T-helper 22 cell (primary cell): ENCODE data around the gene GAS7.

Experiments used
- DNase-seq: peaks from one replicate; pipeline ENCODE4 v3.0.0-alpha.2; 2020; ENCODE audit warnings: low read depth

GAS7 gene

GRCh38 chr17:10135539-10136257, 62.7 kb downstream of the GAS7 start:
- no peak for DNase-seq

GRCh38 chr17:10130677-10131076, 67.7 kb downstream of the GAS7 start:
- no peak for DNase-seq

- DNase-seq: no peak
Measured at GRCh38 chr17:10130263-10130662, 68.1 kb downstream of the GAS7 start.

DNA sequence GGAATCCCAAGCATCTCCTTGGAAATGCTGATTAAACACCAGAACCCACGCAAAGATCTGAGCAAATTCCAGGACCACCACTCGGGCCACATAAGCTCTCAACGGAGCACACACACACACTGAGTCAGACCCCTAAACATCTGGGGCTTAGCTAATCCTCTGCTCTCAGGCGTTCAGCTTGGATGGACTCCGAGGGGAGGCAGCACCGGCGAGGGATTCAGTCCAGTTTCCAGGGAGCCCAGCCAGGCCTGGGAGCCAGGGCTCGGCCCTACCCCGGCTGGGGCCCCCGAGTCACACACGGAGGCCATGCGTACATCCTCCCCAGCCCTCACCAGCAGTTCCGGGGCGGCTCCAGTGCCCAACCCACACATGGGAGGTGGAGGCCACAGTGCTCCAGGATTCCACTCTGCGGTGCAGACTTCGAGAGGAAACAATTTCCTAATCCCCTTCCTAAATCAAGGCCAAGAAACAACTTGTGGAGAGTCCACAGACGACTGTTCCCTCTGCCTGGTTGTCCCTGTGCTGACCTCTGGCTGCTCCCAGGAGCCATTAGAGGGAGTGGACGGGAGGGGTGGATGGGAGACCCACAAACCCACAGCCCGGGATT, 70.5 kb downstream of the GAS7 start:
- no peak for DNase-seq

DNA sequence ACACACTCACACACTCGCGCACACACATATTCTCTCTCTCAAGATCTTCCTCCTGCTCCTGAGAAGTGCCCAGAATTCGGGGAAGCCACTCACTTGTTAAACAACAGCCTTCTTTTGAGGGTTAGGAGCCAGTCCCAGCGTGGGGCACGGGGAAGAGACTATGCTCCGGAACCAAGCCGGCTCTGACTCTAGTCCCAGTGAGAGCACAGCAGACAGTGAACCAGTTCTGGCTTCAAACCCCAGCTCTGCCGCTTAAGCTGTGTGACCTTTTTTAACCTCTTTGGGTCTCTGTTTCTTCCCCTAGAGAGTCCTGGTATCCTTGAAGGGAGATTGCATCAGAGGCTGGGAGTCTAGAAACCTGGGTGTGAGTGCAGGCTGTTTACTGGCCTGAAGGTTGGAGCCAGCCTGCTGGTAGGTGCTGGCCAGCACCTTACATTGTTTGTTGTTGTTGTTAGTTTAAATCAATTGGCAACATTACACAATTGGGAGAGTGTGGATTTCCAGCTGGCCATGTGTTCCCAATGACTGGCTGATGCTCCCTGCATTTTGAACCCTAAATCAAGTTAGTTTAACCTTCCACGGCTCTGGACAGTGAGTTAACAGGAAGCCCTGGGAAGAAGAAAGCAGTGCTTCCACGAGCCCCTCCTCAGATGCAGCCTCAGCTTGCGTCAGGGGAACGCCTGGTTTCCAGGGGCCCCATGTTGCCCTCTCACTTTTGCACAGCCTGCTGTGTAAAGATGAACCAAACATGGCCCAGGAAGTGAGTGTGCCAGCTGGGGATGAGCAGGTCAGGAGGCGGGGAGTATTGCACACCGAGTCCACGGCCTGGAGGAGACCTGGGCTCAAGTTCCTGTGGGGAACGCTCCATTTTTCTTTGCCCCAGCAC, 71.5 kb downstream of the GAS7 start:
- DNase-seq: no peak

DNA sequence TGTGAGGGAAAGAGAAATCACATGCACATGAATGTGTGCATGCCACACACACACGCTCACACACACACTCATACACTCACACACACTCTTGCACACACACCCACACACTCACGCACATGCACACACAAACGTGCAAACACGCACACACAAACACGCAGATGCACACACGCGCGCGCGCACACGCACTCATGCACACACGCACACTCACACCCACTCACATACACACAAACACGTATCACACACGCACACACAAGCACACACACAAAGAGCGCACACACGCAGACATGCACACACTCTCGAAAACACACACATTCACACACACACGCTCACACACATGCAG, 72.2 kb downstream of the GAS7 start:
- DNase-seq: no peak

DNA sequence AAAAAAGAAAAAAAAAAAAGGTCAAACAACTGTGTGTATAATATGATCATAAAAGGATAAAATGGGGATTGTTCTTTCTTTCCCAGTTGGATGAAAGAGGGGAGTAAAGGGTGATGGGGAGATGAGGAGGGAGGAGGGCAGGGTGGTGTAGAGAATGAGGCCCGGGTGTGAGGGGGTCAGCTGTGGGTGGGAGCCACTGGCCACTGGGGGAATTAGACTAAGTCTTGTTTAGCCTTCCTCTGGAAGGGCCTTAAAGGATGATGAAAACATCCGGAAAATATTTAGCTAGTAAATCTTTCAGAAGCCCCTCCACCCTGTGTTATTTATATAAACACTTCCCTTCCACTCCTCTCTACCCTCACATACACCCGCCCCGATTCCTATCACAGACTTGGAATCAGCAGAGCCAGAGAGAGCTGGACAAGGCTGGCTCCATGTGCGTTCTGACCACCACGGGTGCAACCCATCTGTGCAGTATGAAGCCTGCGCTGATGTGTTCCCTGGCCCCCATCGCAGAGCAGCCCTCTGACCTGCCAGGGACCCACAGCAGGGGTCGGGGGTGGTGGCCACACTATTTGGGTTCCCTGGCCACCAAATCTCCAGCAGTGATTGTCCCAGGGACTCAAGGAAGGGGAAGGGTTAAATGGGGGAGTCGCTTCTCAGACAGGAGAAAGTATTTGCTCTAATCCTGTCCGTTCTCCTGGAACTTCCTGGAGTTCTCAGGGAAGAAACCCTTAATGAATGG, 72.7 kb downstream of the GAS7 start:
- DNase-seq: no peak

DNA sequence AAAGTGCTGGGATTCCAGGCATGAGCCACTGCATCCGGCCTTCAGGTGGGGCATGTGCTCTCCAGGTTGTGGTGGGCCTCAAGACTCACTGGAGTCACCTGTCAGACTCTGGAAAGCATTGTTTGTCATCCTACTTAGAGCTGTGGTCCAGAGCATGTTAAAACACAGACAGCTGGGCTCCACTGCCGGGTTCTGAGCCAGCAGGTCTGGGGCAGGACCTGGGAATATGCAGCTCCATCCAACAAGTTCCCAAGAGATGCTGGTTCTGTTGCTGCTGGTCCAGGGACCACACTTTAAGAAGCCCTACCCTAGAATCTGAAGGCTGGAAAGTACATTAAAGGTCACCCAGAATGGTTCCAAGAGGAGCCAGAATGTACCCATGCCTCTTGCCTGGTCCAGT, 75.3 kb downstream of the GAS7 start:
- no peak for DNase-seq

DNA sequence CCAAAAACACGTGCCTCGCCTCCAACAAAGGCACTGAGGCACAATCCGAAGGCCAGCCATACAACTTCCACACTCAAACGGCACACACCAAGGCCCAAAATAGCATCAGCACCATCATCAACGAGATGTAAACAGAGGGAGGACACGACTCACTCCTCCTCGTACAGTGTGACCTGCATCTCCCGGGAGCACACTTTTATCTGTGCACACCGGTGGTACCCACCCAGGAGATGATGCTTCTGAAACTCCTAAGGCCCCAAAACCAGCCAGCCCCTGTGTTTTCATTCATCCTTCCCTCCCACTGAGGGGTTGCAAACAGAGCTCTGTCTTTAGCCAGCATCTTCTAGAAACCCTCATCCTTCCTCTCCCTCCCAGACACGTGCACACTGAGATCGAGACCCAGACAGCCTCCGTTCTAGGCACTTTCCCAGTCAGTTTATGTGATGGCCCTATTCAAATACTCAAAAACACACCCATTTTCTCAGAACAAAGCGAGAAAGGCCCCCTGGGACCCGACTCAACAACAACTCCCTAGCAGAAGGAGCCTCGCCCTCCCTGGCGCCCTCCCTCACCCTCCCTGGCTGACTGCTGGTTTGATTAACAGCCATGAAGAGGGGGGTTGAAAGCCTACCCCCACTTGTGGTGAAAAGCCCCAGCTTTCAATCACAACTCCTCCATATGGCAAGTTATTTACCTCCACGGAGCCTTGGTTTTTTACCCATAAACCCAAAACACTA, 76.3 kb downstream of the GAS7 start:
- no peak for DNase-seq

DNA sequence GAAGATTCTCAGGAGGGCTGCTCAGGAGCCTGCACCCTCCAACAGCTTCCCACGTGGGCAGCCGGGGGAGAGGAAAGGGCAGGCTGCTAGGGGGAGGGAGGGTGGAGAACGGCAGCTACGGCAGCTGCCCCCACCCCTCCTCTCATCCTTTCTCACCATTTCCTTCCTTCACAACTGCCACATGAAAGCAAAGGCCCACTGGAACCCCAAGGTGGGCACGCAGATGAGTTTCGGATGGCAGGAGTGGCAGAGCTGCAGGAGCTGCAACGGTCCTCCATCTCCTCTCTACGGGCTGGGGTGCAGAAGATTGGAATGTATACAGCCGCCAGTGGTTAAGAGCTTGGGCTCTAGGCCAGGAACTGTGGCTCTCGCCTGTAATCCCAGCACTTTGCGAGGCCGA, 77.7 kb downstream of the GAS7 start:
- DNase-seq: no peak

DNA sequence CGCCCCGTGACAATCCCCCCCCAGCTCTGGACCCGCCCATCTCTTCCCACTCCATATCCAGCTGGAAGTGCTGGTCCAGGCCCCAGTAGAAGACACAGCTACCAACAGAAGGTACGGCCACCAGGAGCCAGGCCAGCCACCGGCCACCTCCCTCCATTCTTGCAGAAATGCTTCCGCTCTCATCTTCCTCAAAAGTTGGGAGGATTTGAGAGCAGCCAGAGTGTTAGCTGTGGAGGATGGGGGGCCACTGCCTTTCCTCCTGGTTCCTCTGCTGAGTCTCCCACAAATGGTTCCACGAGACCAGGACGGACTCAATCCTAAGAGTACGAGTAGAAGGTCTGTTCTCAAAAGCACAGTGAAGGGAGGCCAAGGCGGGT, 78.3 kb downstream of the GAS7 start:
- DNase-seq: no peak

GRCh38 chr17:10119203-10120108, 79.0 kb downstream of the GAS7 start:
- DNase-seq: no peak

GRCh38 chr17:10118788-10119130, 79.6 kb downstream of the GAS7 start:
- no peak for DNase-seq

GRCh38 chr17:10117581-10118001, 80.8 kb downstream of the GAS7 start:
- no peak for DNase-seq

DNA sequence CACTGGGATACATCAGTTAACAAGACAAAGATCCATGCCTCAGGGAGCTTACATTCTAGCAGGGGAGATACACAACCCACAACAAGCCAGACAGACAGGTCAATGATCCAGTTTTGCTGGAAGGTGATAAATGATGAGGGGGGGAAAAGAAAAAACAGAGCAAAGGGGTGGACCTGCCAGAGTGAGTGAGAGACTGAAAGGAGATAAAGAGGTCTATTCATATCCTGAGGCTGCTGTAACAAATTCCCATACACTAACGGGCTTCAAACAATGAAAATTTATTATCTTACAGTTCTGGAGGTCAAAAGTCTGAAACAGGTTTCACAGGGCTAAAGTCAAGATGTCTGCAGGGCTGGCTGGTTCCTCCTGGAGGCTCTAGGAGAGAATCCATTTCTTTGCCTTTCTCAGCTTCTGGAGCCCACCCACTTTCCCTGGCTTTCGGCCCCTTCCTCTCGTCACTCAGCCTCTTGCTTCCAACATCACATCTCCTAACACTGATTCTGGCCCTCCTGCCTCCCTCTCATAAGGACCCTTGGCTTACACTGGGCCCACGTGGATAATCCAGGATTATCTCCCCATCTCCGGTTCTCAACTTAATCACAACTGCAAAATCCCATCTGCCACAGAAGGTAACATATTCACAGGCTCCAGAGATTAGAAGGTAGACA, 81.5 kb downstream of the GAS7 start:
- DNase-seq: no peak

DNA sequence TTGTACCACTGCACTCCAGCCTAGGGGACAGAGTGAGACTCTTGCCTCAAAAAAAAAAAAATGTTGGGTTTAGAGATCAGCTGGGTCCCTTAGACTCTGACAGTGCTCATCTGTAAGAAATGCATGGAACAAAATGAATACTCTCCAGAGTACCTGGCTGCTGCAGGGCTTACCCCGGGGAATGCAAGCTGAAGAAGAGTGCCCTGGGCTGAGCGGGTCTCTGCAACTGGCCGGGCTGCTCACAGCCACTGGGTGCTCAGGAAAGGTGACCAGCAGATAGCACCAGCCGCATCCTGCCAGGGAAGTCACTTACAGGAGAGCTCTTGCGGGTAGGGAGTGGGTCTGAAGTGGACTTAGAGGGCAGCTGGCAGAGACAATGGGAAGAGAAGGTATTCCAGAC, 82.1 kb downstream of the GAS7 start:
- DNase-seq: no peak

DNA sequence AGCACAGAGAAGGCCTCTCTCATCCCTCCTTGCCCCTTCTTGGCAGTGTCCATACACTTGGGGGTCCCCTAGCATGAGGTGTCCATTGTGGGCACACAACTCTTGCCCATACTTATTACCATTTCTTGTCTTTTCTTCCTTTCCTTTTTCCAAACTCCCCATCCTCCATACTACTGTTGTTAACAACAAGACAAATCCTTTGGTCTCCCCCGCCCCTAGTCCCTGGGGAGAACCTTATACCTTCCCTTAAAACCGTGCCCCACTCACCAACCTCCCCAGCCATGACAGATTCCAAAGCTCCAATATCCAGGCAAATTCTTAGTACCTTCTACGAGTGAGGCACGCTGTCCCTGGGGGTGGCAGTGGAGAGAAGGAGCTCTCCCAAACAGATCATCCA, 82.9 kb downstream of the GAS7 start:
- no peak for DNase-seq

DNA sequence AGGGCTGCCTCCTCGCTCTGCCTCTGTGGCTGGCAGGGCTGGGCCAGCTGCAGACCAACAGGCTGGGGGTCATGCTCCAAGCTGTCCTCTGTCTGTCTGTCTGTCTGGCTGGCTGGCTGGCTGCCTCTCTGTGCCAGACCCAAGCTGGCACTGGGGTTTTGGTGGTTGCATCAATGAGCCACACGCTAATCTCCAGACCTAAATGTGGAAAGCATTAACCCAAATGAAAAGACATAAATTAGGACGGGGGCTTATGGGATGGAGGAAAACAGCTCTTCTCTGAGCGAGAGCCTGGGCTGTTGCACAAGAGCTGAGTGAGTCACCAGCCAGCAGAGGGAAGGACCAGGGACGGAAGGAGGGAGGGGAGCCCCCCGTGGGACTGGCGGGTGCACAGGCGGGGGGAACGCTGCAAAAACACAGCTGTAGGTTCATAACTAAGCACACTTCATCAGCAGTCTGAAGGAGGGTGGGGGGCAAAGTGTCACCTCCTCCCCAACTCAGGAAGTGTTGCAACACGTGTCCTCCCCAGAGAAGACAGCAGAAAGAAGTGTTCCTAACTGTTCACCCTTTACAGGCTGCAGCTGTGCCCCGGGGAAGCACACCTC, 83.4 kb downstream of the GAS7 start:
- peak; percentile 63 for DNase-seq

GRCh38 chr17:10112962-10113361, 85.4 kb downstream of the GAS7 start:
- no peak for DNase-seq

DNA sequence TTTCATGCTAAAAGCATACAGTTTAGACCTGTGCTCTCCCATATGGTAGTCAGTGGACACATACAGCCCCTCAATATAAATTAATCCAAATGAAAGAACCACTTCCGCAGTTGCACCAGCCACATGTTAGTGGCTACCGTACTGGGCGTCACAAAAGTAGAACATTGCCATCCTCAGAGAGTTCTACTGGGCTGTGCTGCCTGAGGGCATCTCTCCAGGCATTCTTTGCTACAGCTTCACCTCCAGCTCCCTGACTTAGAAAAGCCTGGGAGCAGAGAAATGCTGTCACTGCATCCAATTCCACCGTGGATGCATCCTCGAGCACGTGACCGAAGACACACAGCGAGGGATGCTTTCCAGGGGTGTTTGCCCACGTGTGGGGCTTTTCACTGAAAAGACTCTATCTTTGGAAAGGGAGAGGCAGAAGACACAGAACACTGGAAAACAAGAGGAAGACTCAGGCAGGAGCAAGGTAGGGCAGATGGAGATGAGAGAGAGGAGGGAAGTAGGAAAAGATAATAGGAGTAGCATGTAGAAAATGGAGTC, 86.4 kb downstream of the GAS7 start:
- no peak for DNase-seq
